SK-N-SH (cell line): Measurements from ENCODE around the gene OBSCN.

ENCODE experiments used
- CTCF ChIP-seq: fragments of 200-600 bp; sonication (generic); IDR thresholded peaks from 2 replicates; pipeline ENCODE4 v1.6.1; 2017; ENCODE audit warnings: antibody characterized with exemption, mild to moderate bottlenecking, moderate library complexity
- EP300 ChIP-seq, 2 experiments: IDR thresholded peaks; 2 replicates each; pipeline versions ENCODE4 v1.4.0 to v1.6.1; 2012; ENCODE audit warnings: borderline replicate concordance in 1 of 2, low read depth in 1 of 2, low read length in 1 of 2
- EZH2phosphoT487 ChIP-seq: fragments of 200-600 bp; sonication (generic); IDR thresholded peaks from 2 replicates; pipeline ENCODE4 v1.6.1; 2017; ENCODE audit warnings: low read depth, mixed run types, mild to moderate bottlenecking, antibody characterized with exemption, moderate library complexity, borderline replicate concordance
- FOSL2 ChIP-seq: IDR thresholded peaks from 2 replicates; pipeline ENCODE4 v1.4.0; 2012; ENCODE audit warnings: low read depth, mild to moderate bottlenecking, moderate library complexity, borderline replicate concordance
- GABPA ChIP-seq: IDR thresholded peaks from 2 replicates; pipeline ENCODE4 v1.4.0; 2012; ENCODE audit warnings: low read depth, mild to moderate bottlenecking
- MEF2A ChIP-seq: IDR thresholded peaks from 2 replicates; pipeline ENCODE4 v1.4.0; 2012; ENCODE audit warnings: low read depth, borderline replicate concordance
- RAD21 ChIP-seq: IDR thresholded peaks from 2 replicates; pipeline ENCODE4 v1.6.1; 2012; ENCODE audit warnings: mild to moderate bottlenecking, low read length

DNA sequence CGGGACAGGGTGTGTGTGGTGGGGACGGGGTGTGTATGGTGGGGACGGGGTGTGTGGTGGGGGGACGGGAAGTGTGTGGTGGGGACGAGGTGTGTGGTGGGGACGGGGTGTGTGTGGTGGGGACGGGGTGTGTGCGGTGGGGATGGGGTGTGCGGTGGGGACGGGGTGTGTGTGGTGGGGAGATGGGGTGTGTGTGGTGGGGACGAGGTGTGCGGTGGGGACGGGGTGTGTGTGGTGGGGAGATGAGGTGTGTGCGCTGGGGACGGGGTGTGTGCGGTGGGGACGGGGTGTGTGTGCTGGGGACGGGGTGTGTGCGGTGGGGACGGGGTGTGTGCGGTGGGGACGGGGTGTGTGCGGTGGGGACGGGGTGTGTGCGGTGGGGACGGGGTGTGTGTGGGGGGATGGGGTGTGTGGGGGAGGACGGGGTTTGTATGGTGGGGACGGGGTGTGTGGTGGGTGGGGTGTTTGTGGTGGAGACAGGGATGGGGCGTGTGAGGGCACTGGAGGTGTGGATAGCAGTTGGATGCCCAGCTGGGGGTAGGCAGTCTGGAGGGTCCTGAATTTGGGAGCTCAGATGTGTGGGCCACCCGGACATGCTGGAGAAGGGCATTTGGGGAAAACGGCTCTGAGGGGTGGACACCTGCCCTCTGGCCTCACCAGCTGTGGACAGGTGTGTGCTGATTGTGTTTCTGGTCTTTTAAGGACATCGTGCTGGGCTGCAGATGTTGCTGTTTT, 25.4 kb upstream of the OBSCN start:
- TF ChIP-seq GABPA = no peak
- TF ChIP-seq CTCF = no peak
- TF ChIP-seq MEF2A = no peak
- no peak for TF ChIP-seq EP300 (IDR thresholded peaks at IDR 0.05; ENCODE audit: borderline replicate concordance in 1 of 2, low read depth in 1 of 2, low read length in 1 of 2)
- no peak for TF ChIP-seq EZH2phosphoT487
- no peak for TF ChIP-seq FOSL2
- TF ChIP-seq RAD21 = no peak
